Skin epidermis (tissue), 12 donors: ENCODE results near the gene CARD10.
"Not testable (repeated sequence)": the region's sequence is repeated elsewhere in the genome, so short reads cannot be mapped to it uniquely, and the experiment has no call there.

Experiments
- H3K27ac ChIP-seq, 21 experiments: fragments of 200-600 bp; sonication (generic) in 11 of 21; one replicate each; pipeline ENCODE4 v1.5.0; 2020; ENCODE audit warnings: mild to moderate bottlenecking in 3 of 21, inconsistent platforms in 2 of 21, moderate library complexity in 2 of 21
- H3K4me3 ChIP-seq, 7 experiments: fragments of 200-600 bp; sonication (generic) in 2 of 7; one replicate each; pipeline ENCODE4 v1.5.0; 2020; ENCODE audit warnings: inconsistent platforms in 2 of 7, mild to moderate bottlenecking in 2 of 7, moderate library complexity in 1 of 7

CARD10 gene

GRCh38 chr22:37476389-37477329, 42.6 kb downstream of the CARD10 start:
- Histone ChIP-seq H3K27ac (no peak overlapping the region), H3K4me3 (no peak overlapping the region)

GRCh38 chr22:37474447-37475090, 44.6 kb downstream of the CARD10 start:
- no peak overlapping the region for H3K4me3 ChIP-seq
- no peak overlapping the region for H3K27ac ChIP-seq

GRCh38 chr22:37473437-37473946, 45.7 kb downstream of the CARD10 start:
- no peak overlapping the region for H3K4me3 ChIP-seq
- no peak overlapping the region for H3K27ac ChIP-seq

- Histone ChIP-seq H3K4me3 (no peak overlapping the region), H3K27ac (no peak overlapping the region)
These were observed 46.7 kb downstream of the CARD10 start for GRCh38 chr22:37472418-37473006.

GRCh38 chr22:37471727-37472417, 47.3 kb downstream of the CARD10 start:
- H3K27ac ChIP-seq, result no peak overlapping the region
- H3K4me3 ChIP-seq, result no peak overlapping the region

- Histone ChIP-seq H3K27ac (no peak overlapping the region), H3K4me3 (no peak overlapping the region)
These were observed 49.1 kb downstream of the CARD10 start for GRCh38 chr22:37470087-37470445.

- H3K4me3 ChIP-seq, result no peak overlapping the region
- H3K27ac ChIP-seq, result no peak overlapping the region
These were observed 49.7 kb downstream of the CARD10 start for GRCh38 chr22:37469416-37470086.

- not testable (repeated sequence) for H3K27ac ChIP-seq
These were observed 51.0 kb downstream of the CARD10 start for GRCh38 chr22:37468201-37468695.

GRCh38 chr22:37467391-37467955, 51.7 kb downstream of the CARD10 start:
- Histone ChIP-seq H3K4me3 (no peak overlapping the region), H3K27ac (no peak overlapping the region)

More at GRCh38 chr22:37468201-37468695, 51.0 kb downstream of the CARD10 start:
- H3K4me3 ChIP-seq, result not testable (repeated sequence)

GRCh38 chr22:37464181-37464580, 55.0 kb downstream of the CARD10 start:
- H3K27ac ChIP-seq, result no peak overlapping the region
- H3K4me3 ChIP-seq, result no peak overlapping the region

GRCh38 chr22:37462983-37463382, 56.2 kb downstream of the CARD10 start:
- Histone ChIP-seq H3K4me3 (no peak overlapping the region), H3K27ac (no peak overlapping the region)

- Histone ChIP-seq H3K27ac (no peak overlapping the region), H3K4me3 (no peak overlapping the region)
These were observed 56.8 kb downstream of the CARD10 start for GRCh38 chr22:37462436-37462835.

GRCh38 chr22:37461961-37462360, 57.3 kb downstream of the CARD10 start:
- H3K4me3 ChIP-seq, result no peak overlapping the region
- no peak overlapping the region for H3K27ac ChIP-seq

GRCh38 chr22:37460684-37461083, 58.5 kb downstream of the CARD10 start:
- Histone ChIP-seq H3K4me3 (no peak overlapping the region), H3K27ac (no peak overlapping the region)

- no peak overlapping the region for H3K27ac ChIP-seq
- no peak overlapping the region for H3K4me3 ChIP-seq
These were observed 60.0 kb downstream of the CARD10 start for GRCh38 chr22:37459206-37459605.

- H3K27ac ChIP-seq, result no peak overlapping the region
These were observed 61.9 kb downstream of the CARD10 start for GRCh38 chr22:37457093-37457893.

GRCh38 chr22:37456346-37456745, 62.9 kb downstream of the CARD10 start:
- Histone ChIP-seq H3K4me3 (no peak overlapping the region), H3K27ac (no peak overlapping the region)

More at GRCh38 chr22:37457093-37457893, 61.9 kb downstream of the CARD10 start:
- no peak overlapping the region for H3K4me3 ChIP-seq

GRCh38 chr22:37455896-37456295, 63.3 kb downstream of the CARD10 start:
- no peak overlapping the region for H3K4me3 ChIP-seq
- no peak overlapping the region for H3K27ac ChIP-seq
